PC-3 (cell line): Measurements from ENCODE around the gene TBC1D16. TPM values are rescaled to one million over a fixed set of nuclear protein-coding genes. Genes with fewer than 3 reads are reported as not detected.

ENCODE experiments used
- ATAC-seq: fragments of 200-7000 bp; cut with Tn5 transposase; 2 replicates; pipeline ENCODE4 v1.9.1; 2020; ENCODE audit warnings: mild to moderate bottlenecking, moderate library complexity
- BruUV-seq: library from RNA; stranded (reverse); fragments of 400-500 nt; replicated peaks from 2 replicates; lab custom pipeline; 2021; lab: Mats Ljungman, UMichigan
- CTCF ChIA-PET: fragments of 300-600 bp; sonication (Branson Sonifier 250); formaldehyde crosslinking; loops from one replicate; lab custom pipeline; 2022; ENCODE audit warnings: antibody characterized with exemption; lab: Charles Lee
- POLR2A ChIA-PET: fragments of 300-600 bp; sonication (Branson Sonifier 250); formaldehyde crosslinking; loops from one replicate; lab custom pipeline; 2022; ENCODE audit warnings: antibody characterized with exemption; ENCODE audit not compliant: unreplicated experiment; lab: Charles Lee
- DNase-seq: peaks from one replicate; pipeline ENCODE4 v3.0.0-alpha.2; 2015
- H2AFZ ChIP-seq: fragments of 300-600 bp; sonication (generic); 2 replicates; pipeline ENCODE4 v1.6.0; 2016; ENCODE audit warnings: antibody characterized with exemption, low read length
- H3F3A ChIP-seq: fragments of 300-600 bp; sonication (generic); one replicate; pipeline ENCODE4 v1.6.0; 2017; ENCODE audit warnings: antibody characterized with exemption, low read length, control low read depth, mild to moderate bottlenecking; ENCODE audit not compliant: unreplicated experiment
- H3K27ac ChIP-seq: fragments of 300-600 bp; sonication (generic); 2 replicates; pipeline ENCODE4 v1.5.1; 2016; ENCODE audit warnings: mild to moderate bottlenecking, low read length
- H3K27me3 ChIP-seq: fragments of 300-600 bp; sonication (generic); 2 replicates; pipeline ENCODE4 v1.6.1; 2016; ENCODE audit warnings: low read length, mixed read lengths
- H3K36me3 ChIP-seq: fragments of 300-600 bp; sonication (generic); 2 replicates; pipeline ENCODE4 v1.6.1; 2016; ENCODE audit warnings: low read depth, mixed run types, low read length, mixed read lengths
- H3K4me1 ChIP-seq: fragments of 300-600 bp; sonication (generic); 2 replicates; pipeline ENCODE4 v1.5.1; 2016; ENCODE audit warnings: low read length; ENCODE audit not compliant: insufficient read depth
- H3K4me2 ChIP-seq: fragments of 300-600 bp; sonication (generic); 2 replicates; pipeline ENCODE4 v1.6.0; 2016; ENCODE audit warnings: low read length
- H3K4me3 ChIP-seq: fragments of 300-600 bp; sonication (generic); 2 replicates; pipeline ENCODE4 v1.5.1; 2016; ENCODE audit warnings: mild to moderate bottlenecking, low read length, mixed read lengths
- H3K79me2 ChIP-seq: fragments of 300-600 bp; sonication (generic); 2 replicates; pipeline ENCODE4 v1.6.1; 2017; ENCODE audit warnings: low read length, mixed read lengths
- H3K9ac ChIP-seq: fragments of 300-600 bp; sonication (generic); 2 replicates; pipeline ENCODE4 v1.6.0; 2016; ENCODE audit warnings: mild to moderate bottlenecking, low read length
- H3K9me2 ChIP-seq: fragments of 300-600 bp; sonication (generic); replicated peaks from 2 replicates; pipeline ENCODE4 v1.6.1; 2016; ENCODE audit warnings: mixed run types, low read length, mixed read lengths
- H3K9me3 ChIP-seq: fragments of 300-600 bp; sonication (generic); 2 replicates; pipeline ENCODE4 v1.6.1; 2016; ENCODE audit warnings: low read length, mixed read lengths
- H4K20me1 ChIP-seq: fragments of 300-600 bp; sonication (generic); 2 replicates; pipeline ENCODE4 v1.6.1; 2016; ENCODE audit warnings: low read length, mixed read lengths
- CTCF ChIP-seq: fragments of 300-600 bp; sonication (generic); conservative IDR thresholded peaks from 2 replicates; pipeline ENCODE4 v1.5.1; 2017; ENCODE audit warnings: antibody characterized with exemption, low read depth, mild to moderate bottlenecking, low read length
- EZH2 ChIP-seq: fragments of 300-600 bp; sonication (generic); IDR thresholded peaks from one replicate; pipeline ENCODE4 v1.6.1; 2017; ENCODE audit warnings: antibody characterized with exemption, mild to moderate bottlenecking, low read length; ENCODE audit not compliant: unreplicated experiment
- EZH2phosphoT487 ChIP-seq: fragments of 300-600 bp; sonication (generic); IDR thresholded peaks from 2 replicates; pipeline ENCODE4 v1.6.1; 2018; ENCODE audit warnings: mild to moderate bottlenecking, antibody characterized with exemption, low read length, borderline replicate concordance
- intact Hi-C: fragments of 100-400 bp; cut with micrococcal nuclease; formaldehyde crosslinking; loops from 2 replicates; pipeline ENCODE4 v1.9.0; 2023
- total RNA-seq: library from RNA; depleted of rRNA; stranded (reverse); fragments of >200 nt; gene quantifications from 2 replicates; pipeline ENCODE4 v1.2.3, GENCODE V29; 2014

The TBC1D16 gene
- total RNA-seq, 1 experiment from 2014 or later, result 23.7 TPM

- Histone ChIP-seq H3K4me2 (0 out of 2 replicates have a peak overlapping the region, but pooled peaks have one; percentile 2), H3F3A (no peaks in the 10 kb centered on the region), H4K20me1 (no peaks in the 10 kb centered on the region), H3K4me3 (no peak overlapping the region), H3K27ac (no peak overlapping the region), H3K9me2 (no peaks in the 10 kb centered on the region), H3K27me3 (peaks cover 21% of the 10 kb centered on the region), H2AFZ (no peak overlapping the region), H3K79me2 (no peaks in the 10 kb centered on the region), H3K36me3 (no peaks in the 10 kb centered on the region), H3K9me3 (no peaks in the 10 kb centered on the region), H3K4me1 (peaks cover 15% of the 10 kb centered on the region), H3K9ac (no peak overlapping the region)
- peak; percentile 23; the same call in 1 of the 2 replicates for ATAC-seq
- BruUV-seq, result no TSS peak
- intact Hi-C loops, result loop anchor here (5.0 kb wide), 1 partner anchor 56 kb away; no protein-coding TSS in a partner anchor
- DNase-seq, result peak; percentile 20
- ChIA-PET POLR2A (interaction anchor here (0.6 kb wide), 1 partner anchor 92 kb away, joined by 4 read pairs; no protein-coding TSS in a partner anchor), CTCF (no interaction called here)
- TF ChIP-seq CTCF (no peak), EZH2 (no peak), EZH2phosphoT487 (no peak)
Observed at GRCh38 chr17:79930877-79931816, 104.5 kb downstream of the TBC1D16 start.

GRCh38 chr17:79930062-79930876, 105.4 kb downstream of the TBC1D16 start:
- Histone ChIP-seq H3K9ac (no peak overlapping the region), H3K27ac (no peak overlapping the region), H3K4me1 (peaks cover 19% of the 10 kb centered on the region), H3K4me2 (peak overlapping the region; percentile 82), H3F3A (no peaks in the 10 kb centered on the region), H3K36me3 (no peaks in the 10 kb centered on the region), H3K9me2 (no peaks in the 10 kb centered on the region), H3K27me3 (peaks cover 21% of the 10 kb centered on the region), H3K4me3 (peak overlapping the region; percentile 57), H4K20me1 (no peaks in the 10 kb centered on the region), H2AFZ (peak overlapping the region; percentile 29), H3K9me3 (no peaks in the 10 kb centered on the region), H3K79me2 (no peaks in the 10 kb centered on the region)
- intact Hi-C loops, result loop anchor here (5.0 kb wide), 1 partner anchor 57 kb away; no protein-coding TSS in a partner anchor
- no TSS peak for BruUV-seq
- DNase-seq (no peak), ATAC-seq (no peak)
- POLR2A ChIA-PET, result no interaction called here
- CTCF ChIA-PET, result no interaction called here
- TF ChIP-seq EZH2, result peak; percentile 75
- peak; percentile 40; the same call in 1 of the 2 replicates for TF ChIP-seq EZH2phosphoT487
- TF ChIP-seq CTCF, result no peak
